Measurements from ENCODE around the gene FAM83G.
"Not testable (repeated sequence)": the region's sequence is repeated elsewhere in the genome, so short reads cannot be mapped to it uniquely, and the experiment has no call there.

FAM83G gene

GRCh38 chr17:18949566-18949965 is 55.0 kb downstream of the FAM83G start:
- DNase-seq: no peak

GRCh38 chr17:18948476-18949006 is 56.0 kb downstream of the FAM83G start:
- no peak for DNase-seq

- DNase-seq: no peak
Observed at GRCh38 chr17:18947866-18948265, 56.7 kb downstream of the FAM83G start.

- no peak for DNase-seq
Observed at GRCh38 chr17:18946536-18946935, 58.0 kb downstream of the FAM83G start.

- no peak for DNase-seq
Observed at GRCh38 chr17:18944646-18945045, 59.9 kb downstream of the FAM83G start.

- DNase-seq: no peak
Observed at GRCh38 chr17:18938692-18939023, 65.9 kb downstream of the FAM83G start.

GRCh38 chr17:18937981-18938691 is 66.4 kb downstream of the FAM83G start:
- no peak for DNase-seq

GRCh38 chr17:18933102-18934058 is 71.2 kb downstream of the FAM83G start:
- DNase-seq: no peak

GRCh38 chr17:18932360-18933055 is 72.1 kb downstream of the FAM83G start:
- DNase-seq: no peak

GRCh38 chr17:18928628-18929125 is 75.9 kb downstream of the FAM83G start:
- no peak for DNase-seq

- no peak for DNase-seq
Observed at GRCh38 chr17:18925187-18925586, 79.4 kb downstream of the FAM83G start.

GRCh38 chr17:18922596-18922995 is 82.0 kb downstream of the FAM83G start:
- not testable (repeated sequence) for DNase-seq

- DNase-seq: no peak
Observed at GRCh38 chr17:18921912-18922451, 82.6 kb downstream of the FAM83G start.

GRCh38 chr17:18921485-18921884 is 83.1 kb downstream of the FAM83G start:
- DNase-seq: no peak

- no peak for DNase-seq
Observed at GRCh38 chr17:18920911-18921441, 83.6 kb downstream of the FAM83G start.

GRCh38 chr17:18919963-18920362 is 84.6 kb downstream of the FAM83G start:
- no peak for DNase-seq
